Panc1 (cell line): Measurements from ENCODE around the gene MGRN1. TPM values are rescaled to one million over a fixed set of nuclear protein-coding genes. Genes with fewer than 3 reads are reported as not detected.
A peak's percentile ranks its signal among the peaks of the same experiment; 100 is the strongest.

Experiments
- ATAC-seq: fragments of 200-7000 bp; cut with Tn5 transposase; 2 replicates; pipeline ENCODE4 v1.9.1; 2020; ENCODE audit warnings: mild to moderate bottlenecking, moderate library complexity
- BruUV-seq: library from RNA; stranded (reverse); fragments of 400-500 nt; replicated peaks from 2 replicates; lab custom pipeline; 2021; lab: Mats Ljungman, UMichigan
- CTCF ChIA-PET: fragments of 300-600 bp; sonication (Branson Sonifier 250); formaldehyde crosslinking; loops from one replicate; lab custom pipeline; 2022; ENCODE audit warnings: antibody characterized with exemption; lab: Charles Lee
- POLR2A ChIA-PET: fragments of 300-600 bp; sonication (Branson Sonifier 250); formaldehyde crosslinking; loops from one replicate; lab custom pipeline; 2022; ENCODE audit warnings: antibody characterized with exemption; lab: Charles Lee
- DNase-seq: peaks from one replicate; pipeline ENCODE4 v3.0.0-alpha.2; 2010; ENCODE audit warnings: low read depth, low spot score
- H3K27ac ChIP-seq: 2 replicates; pipeline ENCODE4 v1.5.1; 2011; ENCODE audit warnings: mild to moderate bottlenecking, low read length, inconsistent platforms
- H3K27me3 ChIP-seq: fragments of 200-500 bp; sonication (Bioruptor generic); 2 replicates; pipeline ENCODE4 v1.6.0; 2014; ENCODE audit warnings: low read length, inconsistent platforms; ENCODE audit not compliant: control insufficient read depth, insufficient read depth
- H3K36me3 ChIP-seq: fragments of 200-500 bp; sonication (Bioruptor generic); 2 replicates; pipeline ENCODE4 v1.5.1; 2014; ENCODE audit warnings: inconsistent platforms, mild to moderate bottlenecking, low read length, moderate library complexity; ENCODE audit not compliant: control insufficient read depth, insufficient read depth
- H3K4me1 ChIP-seq: 2 replicates; pipeline ENCODE4 v1.5.1; 2011; ENCODE audit warnings: inconsistent platforms, mild to moderate bottlenecking, low read length, moderate library complexity; ENCODE audit not compliant: control insufficient read depth, insufficient read depth
- H3K4me3 ChIP-seq, 2 experiments: 2 replicates each; pipeline ENCODE4 v1.5.1; 2011 to 2012; ENCODE audit warnings: low read depth in 2 of 2, low read length in 2 of 2, mild to moderate bottlenecking in 2 of 2, inconsistent platforms in 1 of 2, moderate library complexity in 1 of 2
- H3K9me3 ChIP-seq: fragments of 200-500 bp; sonication (Bioruptor generic); 2 replicates; pipeline ENCODE4 v1.5.1; 2014; ENCODE audit warnings: low read depth, mild to moderate bottlenecking, inconsistent platforms, low read length, moderate library complexity; ENCODE audit not compliant: control insufficient read depth, insufficient read depth
- POLR2AphosphoS5 ChIP-seq: IDR thresholded peaks from 2 replicates; pipeline ENCODE4 v1.6.1; 2012; ENCODE audit warnings: mild to moderate bottlenecking, low read depth, low read length, moderate library complexity
- SIN3A ChIP-seq: IDR thresholded peaks from 2 replicates; pipeline ENCODE4 v1.6.1; 2012; ENCODE audit warnings: low read depth, mild to moderate bottlenecking, low read length, moderate library complexity, borderline replicate concordance; ENCODE audit not compliant: insufficient read depth
- TCF7L2 ChIP-seq: IDR thresholded peaks from 2 replicates; pipeline ENCODE4 v1.6.1; 2011; ENCODE audit warnings: mild to moderate bottlenecking, low read depth, low read length, inconsistent platforms
- in situ Hi-C: cut with HindIII; loops from 2 replicates; pipeline ENCODE4 v1.10.0; 2016; ENCODE audit warnings: low sequenced_read_pairs, low pct_unique_long_range_greater_than_20kb
- intact Hi-C: fragments of 100-400 bp; cut with micrococcal nuclease; formaldehyde crosslinking; loops from one replicate; pipeline ENCODE4 v1.10.0; 2022; ENCODE audit not compliant: unreplicated experiment
- total RNA-seq: library from RNA; stranded (reverse); gene quantifications from one replicate; pipeline ENCODE4 v1.2.1, GENCODE V29; 2021; ENCODE audit not compliant: unreplicated experiment
- TF ChIP-seq, protein P1 (sequence below), 2 experiments: IDR thresholded peaks; 2 replicates each; pipeline ENCODE4 v1.6.1; 2011 to 2012; ENCODE audit warnings: low read depth in 2 of 2, control low read depth in 1 of 2, low read length in 1 of 2, mild to moderate bottlenecking in 1 of 2, moderate library complexity in 1 of 2; ENCODE audit not compliant: insufficient read depth in 1 of 2
- TF ChIP-seq, protein P2 (sequence below): fragments of 450-650 bp; IDR thresholded peaks from 2 replicates; pipeline ENCODE4 v1.5.1; 2017; ENCODE audit warnings: mild to moderate bottlenecking

The MGRN1 gene
- total RNA-seq, 1 experiment from 2014 or later, result 59.7 TPM

DNA sequence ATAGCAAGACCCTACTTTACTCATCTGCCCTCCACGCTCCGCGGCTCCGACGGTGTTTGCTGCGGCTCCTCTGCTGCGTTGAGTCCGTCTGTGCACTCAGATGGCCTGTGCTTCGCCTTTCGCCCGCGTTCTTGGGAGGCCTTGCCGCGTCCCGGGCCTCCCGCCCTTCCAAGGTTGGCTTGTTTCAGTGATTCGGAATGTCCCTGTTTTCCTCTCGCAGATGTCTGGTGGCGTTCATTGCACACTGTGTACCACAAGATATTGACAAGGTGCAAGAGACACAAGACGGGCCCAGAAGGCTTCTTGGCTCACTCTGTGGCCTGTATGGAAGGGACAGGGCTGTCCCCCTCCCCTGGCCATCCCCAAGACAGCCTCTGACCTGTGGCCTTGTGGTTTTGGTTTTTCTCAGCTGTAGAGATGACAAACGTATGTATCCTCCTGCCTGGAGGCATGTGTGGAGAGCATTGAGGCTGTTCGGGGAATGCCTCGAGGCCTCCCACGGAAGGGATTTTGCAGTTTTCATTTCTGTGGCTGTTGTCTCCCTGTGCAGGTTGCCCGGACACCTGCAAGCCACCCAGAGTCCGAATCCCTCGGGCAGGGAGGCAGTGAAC is 15.4 kb downstream of the MGRN1 start:
- Histone ChIP-seq H3K27me3 (no peaks in the 10 kb centered on the region), H3K4me1 (no peaks in the 10 kb centered on the region), H3K9me3 (no peaks in the 10 kb centered on the region), H3K4me3 (no peak overlapping the region), H3K36me3 (no peaks in the 10 kb centered on the region), H3K27ac (no peak overlapping the region)
- intact Hi-C loops (no loop called here), in situ Hi-C loops (no loop called here)
- peak; percentile 20 for ATAC-seq
- no peak for DNase-seq
- CTCF ChIA-PET, result no interaction called here
- BruUV-seq, result no TSS peak
- TF ChIP-seq, protein P1, sequence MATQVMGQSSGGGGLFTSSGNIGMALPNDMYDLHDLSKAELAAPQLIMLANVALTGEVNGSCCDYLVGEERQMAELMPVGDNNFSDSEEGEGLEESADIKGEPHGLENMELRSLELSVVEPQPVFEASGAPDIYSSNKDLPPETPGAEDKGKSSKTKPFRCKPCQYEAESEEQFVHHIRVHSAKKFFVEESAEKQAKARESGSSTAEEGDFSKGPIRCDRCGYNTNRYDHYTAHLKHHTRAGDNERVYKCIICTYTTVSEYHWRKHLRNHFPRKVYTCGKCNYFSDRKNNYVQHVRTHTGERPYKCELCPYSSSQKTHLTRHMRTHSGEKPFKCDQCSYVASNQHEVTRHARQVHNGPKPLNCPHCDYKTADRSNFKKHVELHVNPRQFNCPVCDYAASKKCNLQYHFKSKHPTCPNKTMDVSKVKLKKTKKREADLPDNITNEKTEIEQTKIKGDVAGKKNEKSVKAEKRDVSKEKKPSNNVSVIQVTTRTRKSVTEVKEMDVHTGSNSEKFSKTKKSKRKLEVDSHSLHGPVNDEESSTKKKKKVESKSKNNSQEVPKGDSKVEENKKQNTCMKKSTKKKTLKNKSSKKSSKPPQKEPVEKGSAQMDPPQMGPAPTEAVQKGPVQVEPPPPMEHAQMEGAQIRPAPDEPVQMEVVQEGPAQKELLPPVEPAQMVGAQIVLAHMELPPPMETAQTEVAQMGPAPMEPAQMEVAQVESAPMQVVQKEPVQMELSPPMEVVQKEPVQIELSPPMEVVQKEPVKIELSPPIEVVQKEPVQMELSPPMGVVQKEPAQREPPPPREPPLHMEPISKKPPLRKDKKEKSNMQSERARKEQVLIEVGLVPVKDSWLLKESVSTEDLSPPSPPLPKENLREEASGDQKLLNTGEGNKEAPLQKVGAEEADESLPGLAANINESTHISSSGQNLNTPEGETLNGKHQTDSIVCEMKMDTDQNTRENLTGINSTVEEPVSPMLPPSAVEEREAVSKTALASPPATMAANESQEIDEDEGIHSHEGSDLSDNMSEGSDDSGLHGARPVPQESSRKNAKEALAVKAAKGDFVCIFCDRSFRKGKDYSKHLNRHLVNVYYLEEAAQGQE (IDR thresholded peaks at IDR 0.05; ENCODE audit: insufficient read depth in 1 of 2, low read depth in 2 of 2, low read length in 1 of 2), result no peak
- TF ChIP-seq, protein P2, sequence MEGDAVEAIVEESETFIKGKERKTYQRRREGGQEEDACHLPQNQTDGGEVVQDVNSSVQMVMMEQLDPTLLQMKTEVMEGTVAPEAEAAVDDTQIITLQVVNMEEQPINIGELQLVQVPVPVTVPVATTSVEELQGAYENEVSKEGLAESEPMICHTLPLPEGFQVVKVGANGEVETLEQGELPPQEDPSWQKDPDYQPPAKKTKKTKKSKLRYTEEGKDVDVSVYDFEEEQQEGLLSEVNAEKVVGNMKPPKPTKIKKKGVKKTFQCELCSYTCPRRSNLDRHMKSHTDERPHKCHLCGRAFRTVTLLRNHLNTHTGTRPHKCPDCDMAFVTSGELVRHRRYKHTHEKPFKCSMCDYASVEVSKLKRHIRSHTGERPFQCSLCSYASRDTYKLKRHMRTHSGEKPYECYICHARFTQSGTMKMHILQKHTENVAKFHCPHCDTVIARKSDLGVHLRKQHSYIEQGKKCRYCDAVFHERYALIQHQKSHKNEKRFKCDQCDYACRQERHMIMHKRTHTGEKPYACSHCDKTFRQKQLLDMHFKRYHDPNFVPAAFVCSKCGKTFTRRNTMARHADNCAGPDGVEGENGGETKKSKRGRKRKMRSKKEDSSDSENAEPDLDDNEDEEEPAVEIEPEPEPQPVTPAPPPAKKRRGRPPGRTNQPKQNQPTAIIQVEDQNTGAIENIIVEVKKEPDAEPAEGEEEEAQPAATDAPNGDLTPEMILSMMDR, result no peak
- TF ChIP-seq SIN3A (no peak), POLR2AphosphoS5 (no peak), TCF7L2 (no peak)
- POLR2A ChIA-PET, result interaction anchor here (0.5 kb wide), 1 partner anchor 24 kb away, joined by 3 read pairs; no protein-coding TSS in a partner anchor

DNA sequence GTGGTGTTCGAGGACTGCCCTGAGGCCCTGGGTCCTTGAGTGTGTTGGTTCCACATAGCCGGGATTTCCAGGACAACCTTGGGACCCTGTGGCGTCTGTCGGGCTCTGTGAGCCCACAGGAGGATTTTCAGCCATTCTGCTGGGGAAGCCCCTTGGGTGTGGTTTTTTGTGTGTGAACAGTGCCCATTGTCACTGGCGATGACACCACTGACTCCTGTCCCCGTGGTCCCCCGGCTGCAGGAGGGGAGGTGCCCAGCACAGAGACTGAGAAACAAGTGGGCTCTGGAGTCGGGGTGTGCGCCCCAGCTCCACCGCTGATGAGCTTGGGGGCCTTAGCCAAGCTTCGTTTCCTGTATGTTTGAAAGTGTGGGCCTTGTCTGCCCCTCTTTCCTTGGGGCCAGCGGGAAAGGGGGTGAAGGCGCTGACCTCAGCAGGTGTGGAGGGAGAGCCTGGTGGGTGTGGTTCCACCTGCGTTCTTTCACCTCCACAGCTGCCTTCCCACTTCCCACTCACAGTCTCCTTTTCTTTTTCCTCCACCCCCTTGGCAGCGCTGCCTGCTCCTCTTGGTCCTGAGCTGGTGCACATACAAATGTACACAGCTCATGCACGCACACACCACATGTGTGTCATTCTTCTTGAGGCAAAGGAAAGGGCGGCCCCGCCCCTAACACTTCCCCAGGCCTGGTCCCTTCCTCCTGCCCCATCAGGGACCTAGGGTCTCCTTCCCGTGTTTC is 16.1 kb downstream of the MGRN1 start:
- TF ChIP-seq POLR2AphosphoS5, result no peak
- TF ChIP-seq, protein P1 (IDR thresholded peaks at IDR 0.05; ENCODE audit: insufficient read depth in 1 of 2, low read depth in 2 of 2, low read length in 1 of 2), result no peak
- TF ChIP-seq SIN3A, result no peak
- no peak for TF ChIP-seq TCF7L2
- TF ChIP-seq, protein P2, result no peak
- ATAC-seq, result peak; percentile 27; the same call in 1 of the 2 replicates
- Histone ChIP-seq H3K4me1 (no peaks in the 10 kb centered on the region), H3K27ac (no peak overlapping the region), H3K36me3 (no peaks in the 10 kb centered on the region), H3K27me3 (no peaks in the 10 kb centered on the region), H3K9me3 (no peaks in the 10 kb centered on the region), H3K4me3 (no peak overlapping the region)
- ChIA-PET POLR2A (no interaction called here), CTCF (no interaction called here)
- in situ Hi-C loops, result no loop called here
- DNase-seq, result no peak
- intact Hi-C loops, result no loop called here
- BruUV-seq, result no TSS peak
